Retina (tissue), 1 donor: Measurements from ENCODE around the gene THSD7A.

Experiments
- DNase-seq: peaks from one replicate; pipeline ENCODE4 v3.0.0-alpha.2; 2016

The THSD7A gene

GRCh38 chr7:11379641-11380040 is 452.4 kb downstream of the THSD7A start:
- DNase-seq: no peak

GRCh38 chr7:11376529-11376928 is 455.5 kb downstream of the THSD7A start:
- DNase-seq: no peak

- DNase-seq: no peak
Observed at GRCh38 chr7:11374629-11375028, 457.4 kb downstream of the THSD7A start.

- DNase-seq: peak; percentile 16
Observed at GRCh38 chr7:11373546-11374142, 458.4 kb downstream of the THSD7A start.

GRCh38 chr7:11369696-11370095 is 462.3 kb downstream of the THSD7A start:
- no peak for DNase-seq

- DNase-seq: no peak
Observed at GRCh38 chr7:11366118-11366517, 465.9 kb downstream of the THSD7A start.

- DNase-seq: no peak
Observed at GRCh38 chr7:11358637-11359036, 473.4 kb downstream of the THSD7A start.

GRCh38 chr7:11355399-11356005 is 476.5 kb downstream of the THSD7A start:
- no peak for DNase-seq

- no peak for DNase-seq
Observed at GRCh38 chr7:11346302-11346701, 485.7 kb downstream of the THSD7A start.

- DNase-seq: no peak
Observed at GRCh38 chr7:11345621-11346020, 486.4 kb downstream of the THSD7A start.

GRCh38 chr7:11343818-11344413 is 488.1 kb downstream of the THSD7A start:
- peak; percentile 75 for DNase-seq

GRCh38 chr7:11343136-11343535 is 488.9 kb downstream of the THSD7A start:
- DNase-seq: no peak

- DNase-seq: peak; percentile 49
Observed at GRCh38 chr7:11341285-11341944, 490.6 kb downstream of the THSD7A start.

GRCh38 chr7:11336432-11336831 is 495.6 kb downstream of the THSD7A start:
- no peak for DNase-seq

GRCh38 chr7:11335947-11336346 is 496.1 kb downstream of the THSD7A start:
- DNase-seq: no peak

- DNase-seq: no peak
Observed at GRCh38 chr7:11332865-11333228, 499.2 kb downstream of the THSD7A start.

GRCh38 chr7:11332186-11332864 is 499.7 kb downstream of the THSD7A start:
- no peak for DNase-seq

GRCh38 chr7:11331128-11332102 is 500.6 kb downstream of the THSD7A start:
- DNase-seq: no peak

GRCh38 chr7:11330717-11331116 is 501.3 kb downstream of the THSD7A start:
- no peak for DNase-seq

GRCh38 chr7:11330208-11330607 is 501.8 kb downstream of the THSD7A start:
- DNase-seq: no peak

- no peak for DNase-seq
Observed at GRCh38 chr7:11329626-11330025, 502.4 kb downstream of the THSD7A start.

GRCh38 chr7:11328309-11328708 is 503.7 kb downstream of the THSD7A start:
- no peak for DNase-seq
